Liver (tissue), 9 donors: ENCODE results near the gene DSTYK. TPM values are rescaled to one million over a fixed set of nuclear protein-coding genes. Genes with fewer than 3 reads are reported as not detected.

Experiments
- DNase-seq: peaks from one replicate; pipeline ENCODE4 v3.0.0-alpha.2; 2017; ENCODE audit warnings: low spot score
- H3K27ac ChIP-seq, 2 donors: one replicate each; pipeline ENCODE4 v1.7.0; 2013; ENCODE audit warnings: inconsistent platforms in 2 of 2, low read length in 2 of 2, control low read depth in 1 of 2, low read depth in 1 of 2, mild to moderate bottlenecking in 1 of 2
- H3K27me3 ChIP-seq, 4 donors: one replicate each; pipeline versions ENCODE4 v1.6.1 to v1.7.0; 2013; ENCODE audit warnings: low read length in 3 of 4, inconsistent platforms in 1 of 4, mild to moderate bottlenecking in 1 of 4, moderate library complexity in 1 of 4; ENCODE audit not compliant: control insufficient read depth in 4 of 4, insufficient read depth in 4 of 4
- H3K36me3 ChIP-seq, 4 donors: one replicate each; pipeline versions ENCODE4 v1.6.1 to v1.7.0; 2013; ENCODE audit warnings: low read length in 3 of 4, mild to moderate bottlenecking in 3 of 4, low read depth in 1 of 4, moderate library complexity in 1 of 4; ENCODE audit not compliant: control insufficient read depth in 4 of 4, insufficient read depth in 3 of 4
- H3K4me1 ChIP-seq, 4 donors: one replicate each; pipeline versions ENCODE4 v1.6.1 to v1.7.0; 2013; ENCODE audit warnings: low read length in 3 of 4, mild to moderate bottlenecking in 3 of 4, moderate library complexity in 1 of 4; ENCODE audit not compliant: control insufficient read depth in 4 of 4, insufficient read depth in 4 of 4
- H3K4me3 ChIP-seq, 3 donors: one replicate each; pipeline versions ENCODE4 v1.6.1 to v1.7.0; 2013; ENCODE audit warnings: low read length in 3 of 3, control low read depth in 1 of 3, low read depth in 1 of 3, mild to moderate bottlenecking in 1 of 3
- H3K9ac ChIP-seq, 2 donors: one replicate each; pipeline ENCODE4 v1.7.0; 2013; ENCODE audit warnings: low read length in 2 of 2, mild to moderate bottlenecking in 2 of 2, moderate library complexity in 2 of 2, control low read depth in 1 of 2, low read depth in 1 of 2
- H3K9me3 ChIP-seq, 4 donors: one replicate each; pipeline versions ENCODE4 v1.6.1 to v1.7.0; 2013; ENCODE audit warnings: low read length in 3 of 4; ENCODE audit not compliant: control insufficient read depth in 4 of 4
- ATF3 ChIP-seq: IDR thresholded peaks from 2 replicates; pipeline ENCODE4 v1.6.1; 2016; ENCODE audit warnings: antibody characterized with exemption
- EGR1 ChIP-seq, 2 donors: IDR thresholded peaks; 2 replicates each; pipeline ENCODE4 v1.6.1; 2016 to 2018; ENCODE audit warnings: antibody characterized with exemption in 2 of 2, low read depth in 2 of 2
- FOXA1 ChIP-seq: IDR thresholded peaks from 2 replicates; pipeline ENCODE4 v1.6.1; 2016; ENCODE audit warnings: antibody characterized with exemption
- FOXA2 ChIP-seq: IDR thresholded peaks from 2 replicates; pipeline ENCODE4 v1.6.1; 2016; ENCODE audit warnings: antibody characterized with exemption
- GABPA ChIP-seq, 2 donors: IDR thresholded peaks in 1 of 2; conservative IDR thresholded peaks in 1 of 2; 2 replicates each; pipeline ENCODE4 v1.6.1; 2016; ENCODE audit warnings: antibody characterized with exemption in 2 of 2, mild to moderate bottlenecking in 1 of 2, moderate library complexity in 1 of 2
- HNF4A ChIP-seq, 2 donors: conservative IDR thresholded peaks; 2 replicates each; pipeline ENCODE4 v1.6.1; 2016; ENCODE audit warnings: antibody characterized with exemption in 2 of 2, mild to moderate bottlenecking in 2 of 2
- HNF4G ChIP-seq: IDR thresholded peaks from 2 replicates; pipeline ENCODE4 v1.6.1; 2016; ENCODE audit warnings: antibody characterized with exemption
- JUND ChIP-seq, 2 donors: IDR thresholded peaks; 2 replicates each; pipeline ENCODE4 v1.6.1; 2016; ENCODE audit warnings: antibody characterized with exemption in 2 of 2
- MAX ChIP-seq: IDR thresholded peaks from 2 replicates; pipeline ENCODE4 v1.6.1; 2016; ENCODE audit warnings: antibody characterized with exemption
- NR2F2 ChIP-seq: IDR thresholded peaks from 2 replicates; pipeline ENCODE4 v1.6.1; 2016; ENCODE audit warnings: antibody characterized with exemption
- RAD21 ChIP-seq, 2 donors: IDR thresholded peaks; 2 replicates each; pipeline ENCODE4 v1.6.1; 2016; ENCODE audit warnings: antibody characterized with exemption in 2 of 2, mild to moderate bottlenecking in 2 of 2
- REST ChIP-seq: IDR thresholded peaks from 2 replicates; pipeline ENCODE4 v1.6.1; 2016; ENCODE audit warnings: antibody characterized with exemption, mild to moderate bottlenecking
- RXRA ChIP-seq, 2 donors: IDR thresholded peaks; 2 replicates each; pipeline ENCODE4 v1.6.1; 2017 to 2018; ENCODE audit warnings: antibody characterized with exemption in 2 of 2, mild to moderate bottlenecking in 1 of 2
- SP1 ChIP-seq: IDR thresholded peaks from 2 replicates; pipeline ENCODE4 v1.6.1; 2018; ENCODE audit warnings: antibody characterized with exemption, mild to moderate bottlenecking
- TAF1 ChIP-seq: conservative IDR thresholded peaks from 2 replicates; pipeline ENCODE4 v1.6.1; 2016; ENCODE audit warnings: antibody characterized with exemption, mild to moderate bottlenecking
- YY1 ChIP-seq: IDR thresholded peaks from 2 replicates; pipeline ENCODE4 v1.6.1; 2016; ENCODE audit warnings: antibody characterized with exemption, mild to moderate bottlenecking
- ZBTB33 ChIP-seq: IDR thresholded peaks from 2 replicates; pipeline ENCODE4 v1.6.1; 2016; ENCODE audit warnings: antibody characterized with exemption
- WGBS: extraction: QIAGEN DNeasy Blood & Tissue Kit; methylation state at CpG from one replicate; pipeline ENCODE4 v1.1.7; 2013; 5-methylcytosine and 5-hydroxymethylcytosine counted together
- polyA plus RNA-seq, 2 donors: library from polyadenylated mRNA; stranded (reverse) in 1 of 2; unstranded in 1 of 2; fragments of 200-250 nt in 1 of 2; fragments of >200 nt in 1 of 2; fragmentation: Nextera tagmentation in 1 of 2; extraction: Ambion mirVana in 1 of 2; gene quantifications; one replicate each; pipeline versions ENCODE4 v1.2.1 to v1.2.3, GENCODE V29; 2013 to 2015
- total RNA-seq, 2 donors: library from RNA; depleted of rRNA; stranded (reverse); fragments of >200 nt; gene quantifications; one replicate each; pipeline ENCODE4 v1.2.3, GENCODE V29; 2014
- TF ChIP-seq, protein P1 (sequence below): fragments of 150-350 bp; IDR thresholded peaks from 2 replicates; pipeline ENCODE4 v1.5.1; 2017; ENCODE audit warnings: improper control_type of control experiment, low read depth, low read length; ENCODE audit not compliant: missing input control
- donor health status: healthy.
- donor health status: healthy.
- donor health status: healthy.
- donor health status: healthy.
- donor health status: healthy.

The DSTYK gene
- total and polyA plus RNA-seq, 4 donors, result 1.5 to 9.9 (median 3.0) TPM

DNA sequence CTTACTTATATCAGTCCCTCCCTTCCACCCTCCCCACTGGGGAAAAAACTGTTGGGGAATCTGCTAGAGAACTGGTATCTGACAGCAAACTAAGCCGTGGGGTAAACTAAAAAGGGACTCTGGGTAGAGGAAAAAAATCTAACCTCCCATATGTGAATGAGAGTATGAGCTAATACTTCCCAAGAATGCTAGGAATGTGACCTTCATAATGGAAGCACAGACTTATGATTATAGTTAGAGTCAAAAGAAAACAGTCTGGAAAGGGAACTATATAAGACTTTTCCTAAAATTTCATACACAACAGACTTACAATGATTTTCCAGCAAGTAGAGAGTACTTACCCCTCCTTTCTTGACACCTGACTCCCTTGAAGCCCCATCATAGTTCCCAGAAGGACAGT, 66.8 kb downstream of the DSTYK start:
- no peaks in the 10 kb centered on the region for H3K27me3 ChIP-seq
- H3K9me3 ChIP-seq, result no peaks in the 10 kb centered on the region
- H3K36me3 ChIP-seq, result peaks cover 2 to 14% (median 9%) of the 10 kb centered on the region in 4 donors
- no peak for DNase-seq
- no peak overlapping the region for H3K9ac ChIP-seq
- WGBS, result 78% methylated on average over 1 of the region's 1 CpG
- TF ChIP-seq GABPA (IDR thresholded peaks at IDR 0.05 in 1 of 2, conservative IDR thresholded peaks at IDR 0.05 in 1 of 2) (no peak), HNF4G (no peak)
- H3K27ac ChIP-seq, result no peak overlapping the region
- H3K4me3 ChIP-seq, result no peak overlapping the region
- peaks cover 4 to 14% (median 8%) of the 10 kb centered on the region in 4 donors for H3K4me1 ChIP-seq

DNA sequence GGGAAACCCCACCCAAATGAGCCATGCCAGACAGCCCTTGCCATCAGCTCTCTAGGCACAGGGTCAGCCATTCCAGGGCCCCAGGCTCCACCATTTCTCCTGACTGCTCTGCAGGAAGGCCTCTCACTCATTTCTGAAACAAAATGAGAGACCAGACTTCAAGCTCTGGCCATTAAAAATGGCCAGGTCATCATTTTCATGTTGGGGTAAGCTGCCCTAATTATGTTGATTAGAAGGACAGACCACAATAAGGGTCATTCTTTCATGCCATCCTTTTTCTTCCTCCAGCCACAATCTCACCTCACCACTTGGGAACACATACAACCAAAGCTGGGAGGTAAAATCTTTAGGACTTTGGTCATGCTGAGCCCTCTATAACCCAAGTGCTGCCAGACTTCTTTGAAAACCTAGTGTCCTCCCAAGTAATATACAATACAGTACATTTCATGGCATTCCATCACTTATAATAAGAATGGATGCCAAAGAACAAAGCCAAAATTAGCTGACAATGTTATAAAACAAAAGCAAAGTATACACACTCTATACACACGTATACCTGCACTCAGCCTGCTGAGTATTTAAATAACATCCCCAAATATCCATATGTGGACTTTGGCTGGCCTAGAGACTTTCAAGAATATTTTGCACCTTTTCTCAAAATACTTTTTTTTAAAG, 67.3 kb downstream of the DSTYK start:
- DNase-seq, result no peak
- Histone ChIP-seq H3K9ac (no peak overlapping the region), H3K9me3 (no peaks in the 10 kb centered on the region), H3K36me3 (peaks cover 2 to 14% (median 7%) of the 10 kb centered on the region in 4 donors), H3K27ac (no peak overlapping the region), H3K4me3 (no peak overlapping the region), H3K27me3 (no peaks in the 10 kb centered on the region), H3K4me1 (peaks cover 4 to 14% (median 8%) of the 10 kb centered on the region in 4 donors)
- TF ChIP-seq FOXA1, result no peak
- TF ChIP-seq JUND (IDR thresholded peaks at IDR 0.05), result no peak
- no peak for TF ChIP-seq TAF1
- no peak for TF ChIP-seq RAD21 (IDR thresholded peaks at IDR 0.05)
- TF ChIP-seq HNF4G, result no peak
- no peak for TF ChIP-seq NR2F2
- TF ChIP-seq SP1, result no peak
- TF ChIP-seq RXRA (IDR thresholded peaks at IDR 0.05), result no peak
- no peak for TF ChIP-seq ATF3
- 97% methylated on average over 1 of the region's 1 CpG for WGBS

GRCh38 chr1:205142102-205142469, 69.4 kb downstream of the DSTYK start:
- no peak for DNase-seq
- H3K36me3 ChIP-seq, result peaks cover 0 to 3% (median 3%) of the 10 kb centered on the region in 4 donors
- no peaks in the 10 kb centered on the region for H3K27me3 ChIP-seq
- WGBS, result 26% methylated on average over 2 of the region's 2 CpGs
- H3K4me1 ChIP-seq, result peaks cover 4 to 14% (median 8%) of the 10 kb centered on the region in 4 donors
- no peak overlapping the region for H3K9ac ChIP-seq
- no peak overlapping the region for H3K27ac ChIP-seq
- TF ChIP-seq REST (no peak), ZBTB33 (no peak), MAX (no peak), JUND (IDR thresholded peaks at IDR 0.05) (no peak), TAF1 (no peak), HNF4A (conservative IDR thresholded peaks at IDR 0.05) (no peak), FOXA1 (no peak), GABPA (IDR thresholded peaks at IDR 0.05 in 1 of 2, conservative IDR thresholded peaks at IDR 0.05 in 1 of 2) (no peak), FOXA2 (no peak), RXRA (IDR thresholded peaks at IDR 0.05) (no peak), EGR1 (IDR thresholded peaks at IDR 0.05; ENCODE audit: low read depth in 2 of 2) (no peak), SP1 (no peak), YY1 (no peak), RAD21 (IDR thresholded peaks at IDR 0.05) (no peak)
- TF ChIP-seq, protein P1, sequence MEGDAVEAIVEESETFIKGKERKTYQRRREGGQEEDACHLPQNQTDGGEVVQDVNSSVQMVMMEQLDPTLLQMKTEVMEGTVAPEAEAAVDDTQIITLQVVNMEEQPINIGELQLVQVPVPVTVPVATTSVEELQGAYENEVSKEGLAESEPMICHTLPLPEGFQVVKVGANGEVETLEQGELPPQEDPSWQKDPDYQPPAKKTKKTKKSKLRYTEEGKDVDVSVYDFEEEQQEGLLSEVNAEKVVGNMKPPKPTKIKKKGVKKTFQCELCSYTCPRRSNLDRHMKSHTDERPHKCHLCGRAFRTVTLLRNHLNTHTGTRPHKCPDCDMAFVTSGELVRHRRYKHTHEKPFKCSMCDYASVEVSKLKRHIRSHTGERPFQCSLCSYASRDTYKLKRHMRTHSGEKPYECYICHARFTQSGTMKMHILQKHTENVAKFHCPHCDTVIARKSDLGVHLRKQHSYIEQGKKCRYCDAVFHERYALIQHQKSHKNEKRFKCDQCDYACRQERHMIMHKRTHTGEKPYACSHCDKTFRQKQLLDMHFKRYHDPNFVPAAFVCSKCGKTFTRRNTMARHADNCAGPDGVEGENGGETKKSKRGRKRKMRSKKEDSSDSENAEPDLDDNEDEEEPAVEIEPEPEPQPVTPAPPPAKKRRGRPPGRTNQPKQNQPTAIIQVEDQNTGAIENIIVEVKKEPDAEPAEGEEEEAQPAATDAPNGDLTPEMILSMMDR, result no peak
- peak overlapping the region in 1 of 3 donors; percentile 10 for H3K4me3 ChIP-seq
- no peaks in the 10 kb centered on the region for H3K9me3 ChIP-seq
